HEK293T (cell line): ENCODE results near the gene TMOD1.

Experiments
- BHLHE40 ChIP-seq: fragments of 450-650 bp; IDR thresholded peaks from 2 replicates; pipeline ENCODE4 v1.6.1; 2016; ENCODE audit warnings: mild to moderate bottlenecking, moderate library complexity, borderline replicate concordance
- CTBP1 ChIP-seq: fragments of 450-650 bp; IDR thresholded peaks from 2 replicates; pipeline ENCODE4 v1.6.1; 2016; ENCODE audit warnings: borderline replicate concordance
- ELF4 ChIP-seq: fragments of 450-650 bp; IDR thresholded peaks from 2 replicates; pipeline ENCODE4 v1.6.1; 2017; ENCODE audit warnings: antibody characterized with exemption
- FOXA1 ChIP-seq: fragments of 450-650 bp; IDR thresholded peaks from 2 replicates; pipeline ENCODE4 v1.6.1; 2016; ENCODE audit warnings: mild to moderate bottlenecking
- FOXK2 ChIP-seq: fragments of 450-650 bp; IDR thresholded peaks from 2 replicates; pipeline ENCODE4 v1.6.1; 2016; ENCODE audit warnings: mild to moderate bottlenecking
- FOXM1 ChIP-seq: fragments of 450-650 bp; IDR thresholded peaks from 2 replicates; pipeline ENCODE4 v1.6.1; 2017; ENCODE audit warnings: mild to moderate bottlenecking, borderline replicate concordance
- L3MBTL2 ChIP-seq: fragments of 450-650 bp; conservative IDR thresholded peaks from 2 replicates; pipeline ENCODE4 v1.6.1; 2016; ENCODE audit warnings: mild to moderate bottlenecking
- LEF1 ChIP-seq: fragments of 450-650 bp; IDR thresholded peaks from 2 replicates; pipeline ENCODE4 v1.6.1; 2017; ENCODE audit warnings: mild to moderate bottlenecking, borderline replicate concordance
- NFRKB ChIP-seq: fragments of 450-650 bp; IDR thresholded peaks from 2 replicates; pipeline ENCODE4 v1.6.1; 2016; ENCODE audit warnings: mild to moderate bottlenecking, moderate library complexity
- SP1 ChIP-seq: fragments of 450-650 bp; IDR thresholded peaks from 2 replicates; pipeline ENCODE4 v1.6.1; 2017
- SUZ12 ChIP-seq: fragments of 450-650 bp; IDR thresholded peaks from 2 replicates; pipeline ENCODE4 v1.6.1; 2016; ENCODE audit warnings: mild to moderate bottlenecking
- TARDBP ChIP-seq: fragments of 450-650 bp; IDR thresholded peaks from 2 replicates; pipeline ENCODE4 v1.6.1; 2016
- ZNF384 ChIP-seq: fragments of 450-650 bp; IDR thresholded peaks from 2 replicates; pipeline ENCODE4 v1.6.1; 2016
- TF ChIP-seq, protein P1 (sequence below): fragments of 450-650 bp; IDR thresholded peaks from 2 replicates; pipeline ENCODE4 v1.6.1; 2016

DNA sequence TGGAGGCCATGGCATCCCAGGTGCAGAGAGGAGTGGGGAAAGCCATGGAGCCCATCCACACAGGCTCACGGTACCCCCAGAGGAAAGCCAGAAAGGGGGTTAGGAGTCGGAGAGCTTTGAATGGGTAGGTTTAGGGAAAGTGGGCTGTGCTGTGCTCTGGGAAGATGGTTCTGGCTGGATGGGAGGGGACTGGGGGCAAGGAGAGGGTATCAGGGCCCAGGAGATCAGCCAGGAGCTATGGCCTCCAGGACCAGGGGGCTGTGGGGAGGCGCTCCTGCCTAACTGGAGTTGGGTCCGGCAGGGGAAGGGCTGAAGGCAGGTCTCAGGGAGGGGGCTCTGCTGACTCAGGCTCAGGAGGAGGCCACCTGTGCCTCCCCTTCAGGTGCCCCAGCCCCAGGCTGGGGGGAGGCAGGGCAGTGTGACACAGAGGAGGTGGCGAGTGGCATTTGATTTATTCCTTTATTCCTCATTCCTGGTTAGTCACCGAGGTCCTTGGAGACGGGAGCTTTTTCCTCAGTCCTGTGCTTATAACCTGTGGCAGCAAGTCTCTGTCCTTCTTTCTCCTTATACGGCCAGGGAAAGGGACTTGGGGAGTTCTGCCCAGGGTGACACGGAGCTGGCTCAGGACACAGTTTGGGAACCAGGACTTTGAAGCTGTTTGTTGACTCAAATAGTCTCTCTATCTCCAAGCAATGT is 70.9 kb downstream of the TMOD1 start:
- TF ChIP-seq ELF4: no peak
- TF ChIP-seq FOXM1: no peak
- TF ChIP-seq BHLHE40: no peak
- TF ChIP-seq NFRKB: no peak
- TF ChIP-seq SUZ12: no peak
- TF ChIP-seq, protein P1, sequence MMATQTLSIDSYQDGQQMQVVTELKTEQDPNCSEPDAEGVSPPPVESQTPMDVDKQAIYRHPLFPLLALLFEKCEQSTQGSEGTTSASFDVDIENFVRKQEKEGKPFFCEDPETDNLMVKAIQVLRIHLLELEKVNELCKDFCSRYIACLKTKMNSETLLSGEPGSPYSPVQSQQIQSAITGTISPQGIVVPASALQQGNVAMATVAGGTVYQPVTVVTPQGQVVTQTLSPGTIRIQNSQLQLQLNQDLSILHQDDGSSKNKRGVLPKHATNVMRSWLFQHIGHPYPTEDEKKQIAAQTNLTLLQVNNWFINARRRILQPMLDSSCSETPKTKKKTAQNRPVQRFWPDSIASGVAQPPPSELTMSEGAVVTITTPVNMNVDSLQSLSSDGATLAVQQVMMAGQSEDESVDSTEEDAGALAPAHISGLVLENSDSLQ: no peak
- no peak for TF ChIP-seq TARDBP
- no peak for TF ChIP-seq FOXA1
- TF ChIP-seq LEF1: no peak
- no peak for TF ChIP-seq L3MBTL2
- TF ChIP-seq FOXK2: no peak
- no peak for TF ChIP-seq SP1
- TF ChIP-seq CTBP1: no peak
- no peak for TF ChIP-seq ZNF384
